Erythroblast (primary cell): ENCODE measurements around the gene ETAA1.

Source experiments
- DNase-seq, 2 experiments: peaks; one replicate each; lab custom pipeline; 2025; lab: John Stamatoyannopoulos, UW
- GATA1 ChIP-seq: IDR thresholded peaks from 2 replicates; pipeline ENCODE4 v1.6.1; 2011; ENCODE audit warnings: low read depth, mild to moderate bottlenecking, control low read depth, low read length, moderate library complexity
- POLR2A ChIP-seq: IDR thresholded peaks from 2 replicates; pipeline ENCODE4 v1.6.1; 2011; ENCODE audit warnings: mild to moderate bottlenecking, low read length

ETAA1 gene

DNA sequence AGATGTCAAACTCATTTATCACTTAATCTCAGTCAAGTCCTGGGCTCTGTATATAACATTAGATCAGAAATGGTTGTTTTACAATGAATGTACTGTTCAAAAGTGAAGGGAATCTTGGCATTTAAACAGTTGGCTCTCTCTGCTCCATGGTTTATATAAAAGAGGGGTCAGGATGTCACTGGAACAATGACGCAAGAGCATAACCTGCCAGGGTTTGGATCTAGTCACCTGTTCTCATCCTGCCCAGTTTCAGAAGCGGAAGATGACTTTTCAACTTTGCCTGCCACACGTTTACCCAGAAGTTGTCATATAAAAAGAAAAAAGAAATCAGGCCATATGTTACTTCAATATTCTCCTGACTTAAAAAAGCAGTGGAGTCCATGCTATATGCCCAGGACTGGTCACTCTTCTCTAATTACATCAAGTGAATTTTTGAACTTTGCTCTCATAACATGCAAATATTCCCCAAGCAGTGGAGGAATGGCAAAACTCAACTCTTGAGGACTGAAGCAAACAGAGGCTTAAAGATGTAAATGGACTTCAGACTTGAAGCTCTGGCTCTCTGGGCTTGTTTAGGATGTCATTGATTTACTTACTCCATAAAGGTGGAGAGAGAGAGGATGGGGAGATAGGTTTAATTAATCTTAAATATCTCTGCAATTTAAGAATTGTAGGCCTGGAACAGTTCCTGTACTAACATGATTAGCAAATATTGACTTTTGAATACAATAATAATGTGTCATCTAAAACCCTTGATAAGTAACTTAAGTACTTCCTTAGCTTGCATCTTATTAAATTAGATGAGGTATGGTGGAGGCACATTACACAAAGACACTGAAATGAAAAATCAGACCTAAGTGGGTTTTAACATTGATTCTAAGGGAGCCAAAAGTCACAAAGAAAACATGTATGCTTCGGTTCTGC, 58.3 kb downstream of the ETAA1 start:
- no peak for DNase-seq
- TF ChIP-seq POLR2A (no peak), GATA1 (no peak)

DNA sequence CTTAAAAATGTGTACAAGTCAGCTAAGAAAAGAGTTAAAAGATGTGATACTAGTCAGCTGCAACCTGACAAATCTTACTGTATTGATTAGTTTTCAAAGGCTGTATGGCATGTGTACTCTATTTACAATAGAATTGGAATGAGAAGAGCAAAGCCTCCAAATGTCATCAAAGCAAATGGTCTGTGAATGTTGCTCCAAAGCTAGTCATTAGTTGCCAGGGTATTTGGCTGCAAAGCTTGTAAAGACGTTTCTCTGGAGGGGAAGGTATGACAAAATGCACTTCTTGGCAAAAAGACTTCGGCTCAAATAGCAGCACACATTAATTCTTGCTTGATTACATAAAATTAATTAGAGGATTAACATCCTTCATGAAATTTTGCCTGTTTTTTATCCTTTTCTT, 59.3 kb downstream of the ETAA1 start:
- DNase-seq: no peak
- TF ChIP-seq POLR2A: no peak
- TF ChIP-seq GATA1: no peak

DNA sequence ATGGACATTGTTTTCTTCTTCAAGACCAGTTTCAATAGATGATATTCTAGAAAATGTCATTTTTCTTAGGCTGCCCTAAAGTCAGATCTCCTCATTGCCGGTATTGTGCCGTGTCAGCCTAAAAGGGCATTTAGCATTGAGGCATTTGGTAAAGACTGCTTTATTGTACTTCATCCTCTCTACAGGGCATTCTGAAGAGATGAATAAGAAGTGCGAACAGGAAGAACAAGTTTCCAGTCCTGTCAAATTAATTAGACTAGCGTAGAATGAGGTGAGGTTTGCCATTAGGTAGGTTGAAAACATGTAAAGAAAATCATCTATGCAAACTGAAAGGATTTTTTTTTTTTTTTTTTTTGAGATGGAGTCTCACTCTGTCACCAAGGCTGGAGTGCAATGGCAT, 60.6 kb downstream of the ETAA1 start:
- DNase-seq: no peak

GRCh38 chr2:67459761-67460160, 62.6 kb downstream of the ETAA1 start:
- TF ChIP-seq GATA1 (no peak), POLR2A (no peak)
- no peak for DNase-seq

More for the DNA sequence above, 60.6 kb downstream of the ETAA1 start:
- TF ChIP-seq GATA1 (no peak), POLR2A (no peak)
